Body of pancreas (tissue), 4 donors: Measurements from ENCODE around the gene COL5A1. TPM values are rescaled to one million over a fixed set of nuclear protein-coding genes. Genes with fewer than 3 reads are reported as not detected.

Experiments used
- ATAC-seq: fragments of 150-250 bp; one replicate; pipeline ENCODE4 v1.9.1; 2016
- DNase-seq, 4 donors: peaks; one replicate each; pipeline ENCODE4 v3.0.0-alpha.2; 2019
- H3K27ac ChIP-seq, 4 donors: fragments of 200-600 bp; sonication (generic); 1 replicate in 3 of 4; 2 replicates in 1 of 4; pipeline versions ENCODE4 v1.5.1 to v1.6.1; 2016 to 2019; ENCODE audit warnings: mild to moderate bottlenecking in 1 of 4, mixed read lengths in 1 of 4, moderate library complexity in 1 of 4
- H3K27me3 ChIP-seq, 2 donors: fragments of 200-600 bp; sonication (generic); one replicate each; pipeline ENCODE4 v1.6.0; 2016; ENCODE audit warnings: mild to moderate bottlenecking in 1 of 2
- H3K36me3 ChIP-seq, 2 donors: fragments of 200-600 bp; sonication (generic); replicated peaks in 1 of 2; 2 replicates each; pipeline ENCODE4 v1.5.1; 2016; ENCODE audit warnings: low read depth in 2 of 2; ENCODE audit not compliant: insufficient read depth in 1 of 2
- H3K4me1 ChIP-seq: fragments of 200-600 bp; sonication (generic); one replicate; pipeline ENCODE4 v1.6.0; 2016
- H3K4me3 ChIP-seq, 2 donors: fragments of 200-600 bp; sonication (generic); 1 replicate in 1 of 2; 2 replicates in 1 of 2; pipeline ENCODE4 v1.5.1; 2016 to 2019
- H3K9me3 ChIP-seq, 3 donors: fragments of 200-600 bp; sonication (generic); 1 replicate in 2 of 3; 2 replicates in 1 of 3; pipeline ENCODE4 v1.5.1; 2016
- POLR2A ChIP-seq, 3 donors: fragments of 450-650 bp; IDR thresholded peaks; one replicate each; pipeline ENCODE4 v1.6.1; 2016; ENCODE audit warnings: antibody characterized with exemption in 3 of 3, mild to moderate bottlenecking in 2 of 3
- WGBS, 2 donors: methylation state at CpG; one replicate each; pipeline ENCODE4 v1.1.5; 2017; 5-methylcytosine and 5-hydroxymethylcytosine counted together
- intact Hi-C: fragments of 100-400 bp; cut with DNase I; formaldehyde crosslinking; loops from one replicate; pipeline ENCODE4 v1.15.1; 2023
- total RNA-seq, 2 donors: library from RNA; depleted of rRNA; stranded (reverse); fragments of >200 nt; gene quantifications; one replicate each; pipeline ENCODE4 v1.1.0, GENCODE V29; 2016
- TF ChIP-seq, protein P1 (sequence below), 7 experiments: fragments of 450-650 bp in 4 of 7; fragments of 200-600 bp in 3 of 7; sonication (generic) in 3 of 7; IDR thresholded peaks; one replicate each; pipeline ENCODE4 v1.5.1; 2016 to 2019; ENCODE audit warnings: antibody characterized with exemption in 7 of 7

Gene COL5A1
- total RNA-seq, 2 donors from 2014 or later = 7.0 to 14.5 TPM

DNA sequence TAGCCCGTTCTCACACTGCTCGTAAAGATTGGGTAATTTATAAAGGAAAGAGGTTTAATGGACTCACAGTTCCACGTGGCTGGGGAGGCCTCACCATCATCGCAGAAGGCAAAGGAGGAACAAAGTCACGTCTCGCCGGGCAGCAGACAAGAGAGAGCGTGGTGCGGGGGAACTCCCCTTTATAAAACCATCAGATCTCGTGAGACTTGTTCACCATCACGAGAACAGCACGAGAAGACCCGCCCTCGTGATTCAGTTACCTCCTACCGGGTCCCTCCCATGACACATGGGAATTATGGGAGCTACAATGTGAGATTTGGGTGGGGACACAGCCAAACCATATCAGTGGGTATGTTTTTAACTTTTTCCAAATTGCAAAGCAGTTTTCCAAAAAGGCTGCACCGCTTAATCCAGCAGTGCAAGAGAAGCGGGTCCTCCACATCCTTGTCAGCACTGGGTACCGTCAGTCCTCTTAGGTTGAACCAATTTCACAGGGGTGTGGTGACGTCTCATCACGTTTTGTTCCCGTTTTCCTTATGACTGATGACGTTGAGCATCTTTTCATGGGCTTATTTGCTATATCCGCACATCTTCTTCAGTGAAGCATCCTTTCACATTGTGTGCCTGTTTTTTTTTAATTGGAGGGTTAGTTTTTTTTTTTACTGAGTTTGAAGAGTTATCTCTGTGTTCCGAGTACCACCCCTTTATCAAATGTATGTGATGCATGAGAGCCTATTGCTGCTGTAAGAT is 231.1 kb downstream of the COL5A1 start:
- H3K36me3 ChIP-seq = no peaks in the 10 kb centered on the region
- no peaks in the 10 kb centered on the region for H3K27me3 ChIP-seq
- no peaks in the 10 kb centered on the region for H3K4me1 ChIP-seq
- WGBS, 2 donors = 65 to 66% methylated on average over 24 of the region's 24 CpGs
- ATAC-seq (no peak), DNase-seq (no peak)
- H3K9me3 ChIP-seq = no peaks in the 10 kb centered on the region
- no peak overlapping the region for H3K27ac ChIP-seq
- no peak overlapping the region for H3K4me3 ChIP-seq
- no peak for TF ChIP-seq POLR2A (IDR thresholded peaks at IDR 0.05)
- TF ChIP-seq, protein P1, sequence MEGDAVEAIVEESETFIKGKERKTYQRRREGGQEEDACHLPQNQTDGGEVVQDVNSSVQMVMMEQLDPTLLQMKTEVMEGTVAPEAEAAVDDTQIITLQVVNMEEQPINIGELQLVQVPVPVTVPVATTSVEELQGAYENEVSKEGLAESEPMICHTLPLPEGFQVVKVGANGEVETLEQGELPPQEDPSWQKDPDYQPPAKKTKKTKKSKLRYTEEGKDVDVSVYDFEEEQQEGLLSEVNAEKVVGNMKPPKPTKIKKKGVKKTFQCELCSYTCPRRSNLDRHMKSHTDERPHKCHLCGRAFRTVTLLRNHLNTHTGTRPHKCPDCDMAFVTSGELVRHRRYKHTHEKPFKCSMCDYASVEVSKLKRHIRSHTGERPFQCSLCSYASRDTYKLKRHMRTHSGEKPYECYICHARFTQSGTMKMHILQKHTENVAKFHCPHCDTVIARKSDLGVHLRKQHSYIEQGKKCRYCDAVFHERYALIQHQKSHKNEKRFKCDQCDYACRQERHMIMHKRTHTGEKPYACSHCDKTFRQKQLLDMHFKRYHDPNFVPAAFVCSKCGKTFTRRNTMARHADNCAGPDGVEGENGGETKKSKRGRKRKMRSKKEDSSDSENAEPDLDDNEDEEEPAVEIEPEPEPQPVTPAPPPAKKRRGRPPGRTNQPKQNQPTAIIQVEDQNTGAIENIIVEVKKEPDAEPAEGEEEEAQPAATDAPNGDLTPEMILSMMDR (IDR thresholded peaks at IDR 0.05) = no peak
- intact Hi-C loops = no loop called here

DNA sequence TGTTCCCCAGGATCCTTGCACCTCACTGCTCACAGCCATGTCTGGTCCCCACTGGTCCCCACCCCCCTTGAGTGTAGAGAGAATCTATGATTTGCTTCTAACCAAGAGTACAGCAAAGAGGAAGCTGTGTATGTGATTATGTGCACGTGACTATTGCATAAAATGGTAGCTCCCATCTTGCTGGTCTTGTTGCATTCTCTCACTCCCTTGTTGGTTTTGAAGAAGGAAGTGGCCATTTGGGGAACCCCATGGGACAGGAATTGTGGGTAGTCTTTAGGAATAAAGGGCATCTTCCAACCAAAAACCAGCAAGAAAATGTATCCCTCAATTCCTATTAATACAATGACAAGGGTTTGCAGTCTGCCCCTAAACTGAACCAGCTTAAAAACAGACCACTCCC is 233.8 kb downstream of the COL5A1 start:
- Histone ChIP-seq H3K27ac (no peak overlapping the region), H3K4me1 (no peaks in the 10 kb centered on the region), H3K36me3 (no peaks in the 10 kb centered on the region), H3K27me3 (no peaks in the 10 kb centered on the region), H3K4me3 (no peak overlapping the region), H3K9me3 (no peaks in the 10 kb centered on the region)
- WGBS, 2 donors = 50 to 63% methylated on average over 1 of the region's 1 CpG
- ATAC-seq = no peak
- DNase-seq = no peak
- no peak for TF ChIP-seq POLR2A (IDR thresholded peaks at IDR 0.05)
- TF ChIP-seq, protein P1 (IDR thresholded peaks at IDR 0.05) = no peak
- intact Hi-C loops = no loop called here

DNA sequence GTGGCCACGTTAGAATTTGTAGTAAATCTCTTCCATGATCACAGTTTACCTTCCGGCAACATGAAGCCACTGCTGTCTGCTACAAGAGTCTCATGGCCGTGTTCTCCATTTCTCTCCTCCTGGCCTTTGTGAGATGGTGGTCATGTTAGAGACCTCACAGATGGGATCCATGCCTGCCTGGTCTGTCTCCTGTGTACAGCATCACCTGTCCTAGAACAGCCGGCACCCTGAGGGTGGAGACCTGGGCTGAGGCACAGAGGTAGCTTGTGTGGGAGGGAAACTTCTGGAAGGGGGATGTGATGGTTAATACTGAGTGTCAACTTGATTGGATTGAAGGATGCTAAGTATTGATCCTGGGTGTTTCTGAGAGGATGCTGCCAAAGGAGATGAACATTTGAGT is 235.9 kb downstream of the COL5A1 start:
- TF ChIP-seq, protein P1 (IDR thresholded peaks at IDR 0.05) = no peak
- no peak for TF ChIP-seq POLR2A (IDR thresholded peaks at IDR 0.05)
- H3K36me3 ChIP-seq = no peaks in the 10 kb centered on the region
- WGBS, 2 donors = 63 to 73% methylated on average over 4 of the region's 4 CpGs

DNA sequence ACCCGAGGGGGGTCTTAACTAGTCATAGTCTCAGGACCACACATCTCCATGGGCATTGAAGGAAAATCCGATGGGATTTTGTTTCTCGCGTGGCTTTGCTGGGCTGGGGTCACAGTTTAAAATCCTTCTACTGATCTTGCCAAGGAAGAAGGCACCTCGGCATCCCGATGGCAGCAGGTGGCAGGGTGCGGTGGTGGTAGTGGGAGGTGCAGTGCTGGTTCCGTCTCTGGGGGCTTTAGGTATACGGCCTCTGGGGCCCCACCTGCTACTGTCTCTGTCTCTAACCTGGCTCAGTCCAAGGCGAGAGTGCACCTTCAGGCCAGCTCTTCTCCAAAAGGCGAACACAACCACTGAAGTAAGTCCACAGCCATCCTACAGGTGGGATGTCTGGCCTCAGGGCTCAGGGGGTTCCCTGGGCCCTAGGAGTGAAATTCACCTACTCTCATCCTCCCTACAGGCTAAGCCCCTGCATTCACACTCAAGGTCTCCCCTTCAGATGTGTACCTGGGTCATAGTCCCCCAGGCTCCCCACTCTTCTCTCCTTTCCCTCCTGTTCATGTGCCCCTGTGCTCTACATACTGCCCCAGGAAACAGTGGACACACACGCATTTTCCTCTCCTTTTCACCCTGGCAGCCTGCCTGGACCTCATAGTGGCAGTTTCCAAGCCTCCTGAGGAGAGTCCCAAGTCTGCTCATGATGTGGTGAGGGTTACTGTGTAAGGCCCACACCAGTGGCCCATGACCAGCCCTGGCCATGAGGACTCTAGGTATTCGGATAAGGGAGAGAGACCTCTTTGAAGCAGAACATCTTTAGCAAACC is 238.3 kb downstream of the COL5A1 start:
- TF ChIP-seq POLR2A (IDR thresholded peaks at IDR 0.05) = no peak
- TF ChIP-seq, protein P1 (IDR thresholded peaks at IDR 0.05) = no peak
- Histone ChIP-seq H3K4me1 (no peaks in the 10 kb centered on the region), H3K27ac (no peak overlapping the region), H3K36me3 (no peaks in the 10 kb centered on the region), H3K27me3 (no peaks in the 10 kb centered on the region), H3K4me3 (no peak overlapping the region), H3K9me3 (no peaks in the 10 kb centered on the region)
- 72 to 76% methylated on average over 10 to 13 of the region's 13 CpGs for WGBS, 2 donors
- DNase-seq = no peak
- no peak for ATAC-seq
- intact Hi-C loops = no loop called here

More for the DNA sequence above, 235.9 kb downstream of the COL5A1 start:
- intact Hi-C loops = no loop called here
- no peaks in the 10 kb centered on the region for H3K27me3 ChIP-seq
- DNase-seq (no peak), ATAC-seq (no peak)
- no peaks in the 10 kb centered on the region for H3K4me1 ChIP-seq
- H3K9me3 ChIP-seq = no peaks in the 10 kb centered on the region
- H3K27ac ChIP-seq = no peak overlapping the region
- H3K4me3 ChIP-seq = no peak overlapping the region
